ENCODE results near the gene SFSWAP.

GRCh38 chr12:131673888-131674257 lies 37.0 kb upstream of the SFSWAP start:
- TF ChIP-seq CTCF (IDR thresholded peaks at IDR 0.05) (no peak), POLR2AphosphoS5 (IDR thresholded peaks at IDR 0.05) (no peak)

Data from sigmoid colon (tissue), 4 donors.